SK-N-MC (cell line): ENCODE measurements around the gene RFC1.
"Not testable (repeated sequence)": the region's sequence is repeated elsewhere in the genome, so short reads cannot be mapped to it uniquely, and the experiment has no call there.

Experiments used
- DNase-seq: peaks from one replicate; pipeline ENCODE4 v3.0.0-alpha.2; 2011; ENCODE audit warnings: low read depth, low spot score
- H3K27ac ChIP-seq: fragments of 200-600 bp; sonication (generic); 2 replicates; pipeline ENCODE4 v1.5.1; 2016; ENCODE audit warnings: mixed run types
- H3K36me3 ChIP-seq: fragments of 200-600 bp; sonication (generic); 2 replicates; pipeline ENCODE4 v1.6.1; 2017; ENCODE audit warnings: antibody characterized with exemption, low read length, mixed read lengths; ENCODE audit not compliant: insufficient read depth
- H3K4me3 ChIP-seq: fragments of 200-600 bp; sonication (generic); 2 replicates; pipeline ENCODE4 v1.5.1; 2016
- H3K9ac ChIP-seq: fragments of 200-600 bp; sonication (generic); 2 replicates; pipeline ENCODE4 v1.8.0; 2017; ENCODE audit warnings: mixed run types, mixed read lengths; ENCODE audit not compliant: insufficient read length
- H3K9me3 ChIP-seq: fragments of 200-600 bp; sonication (generic); 2 replicates; pipeline ENCODE4 v1.6.1; 2017; ENCODE audit warnings: low read depth, mild to moderate bottlenecking, antibody characterized with exemption, low read length, moderate library complexity, mixed read lengths
- EZH2 ChIP-seq: fragments of 200-600 bp; sonication (generic); IDR thresholded peaks from one replicate; pipeline ENCODE4 v1.6.1; 2017; ENCODE audit warnings: antibody characterized with exemption
- FOXP2 ChIP-seq: optimal IDR thresholded peaks from 2 replicates; pipeline ENCODE3; 2011; ENCODE audit warnings: mild to moderate bottlenecking, moderate library complexity; ENCODE audit not compliant: insufficient read depth; ENCODE audit errors: extremely low read length, control extremely low read depth
- POLR2AphosphoS5 ChIP-seq: IDR thresholded peaks from 2 replicates; pipeline ENCODE4 v1.6.1; 2012; ENCODE audit warnings: mild to moderate bottlenecking, low read depth, low read length, borderline replicate concordance

The RFC1 gene

GRCh38 chr4:39278476-39278875 lies 87.7 kb downstream of the RFC1 start:
- DNase-seq, result no peak
- peaks cover 34% of the 10 kb centered on the region for H3K36me3 ChIP-seq
- no peak overlapping the region for H3K9ac ChIP-seq
- no peak overlapping the region for H3K4me3 ChIP-seq
- H3K27ac ChIP-seq, result no peak overlapping the region
- TF ChIP-seq POLR2AphosphoS5 (no peak), EZH2 (no peak), FOXP2 (no peak)
- no peaks in the 10 kb centered on the region for H3K9me3 ChIP-seq

- peaks cover 36% of the 10 kb centered on the region for H3K36me3 ChIP-seq
- H3K4me3 ChIP-seq, H3K9ac ChIP-seq, H3K27ac ChIP-seq, H3K9me3 ChIP-seq, DNase-seq: not testable (repeated sequence)
Observed at GRCh38 chr4:39277661-39278060, 88.5 kb downstream of the RFC1 start.

GRCh38 chr4:39274503-39274902 lies 91.7 kb downstream of the RFC1 start:
- Histone ChIP-seq H3K27ac (no peak overlapping the region), H3K9me3 (no peaks in the 10 kb centered on the region), H3K9ac (no peak overlapping the region), H3K36me3 (peaks cover 34% of the 10 kb centered on the region), H3K4me3 (no peak overlapping the region)
- no peak for DNase-seq
- no peak for TF ChIP-seq POLR2AphosphoS5
- TF ChIP-seq EZH2, result no peak
- no peak for TF ChIP-seq FOXP2

GRCh38 chr4:39263895-39264294 lies 102.3 kb downstream of the RFC1 start:
- TF ChIP-seq POLR2AphosphoS5, result no peak
- no peak for TF ChIP-seq FOXP2
- H3K4me3 ChIP-seq, result no peak overlapping the region
- no peaks in the 10 kb centered on the region for H3K9me3 ChIP-seq
- no peak overlapping the region for H3K9ac ChIP-seq
- H3K36me3 ChIP-seq, result peaks cover 10% of the 10 kb centered on the region; the same call in 1 of the 2 replicates
- H3K27ac ChIP-seq, result no peak overlapping the region
- no peak for DNase-seq

GRCh38 chr4:39259571-39260330 lies 106.4 kb downstream of the RFC1 start:
- Histone ChIP-seq H3K4me3 (no peak overlapping the region), H3K27ac (no peak overlapping the region), H3K9me3 (no peaks in the 10 kb centered on the region), H3K9ac (no peak overlapping the region), H3K36me3 (peaks cover 20% of the 10 kb centered on the region)
- TF ChIP-seq FOXP2 (no peak), POLR2AphosphoS5 (no peak), EZH2 (no peak)
- no peak for DNase-seq

GRCh38 chr4:39256436-39256835 lies 109.7 kb downstream of the RFC1 start:
- no peak for DNase-seq
- no peak for TF ChIP-seq FOXP2
- TF ChIP-seq POLR2AphosphoS5, result no peak
- no peaks in the 10 kb centered on the region for H3K9me3 ChIP-seq
- H3K27ac ChIP-seq, result no peak overlapping the region
- no peak overlapping the region for H3K4me3 ChIP-seq
- H3K36me3 ChIP-seq, result peaks cover 19% of the 10 kb centered on the region
- no peak overlapping the region for H3K9ac ChIP-seq

- 0 out of 2 replicates have a peak overlapping the region, but pooled peaks have one; percentile 27 for H3K27ac ChIP-seq
- H3K36me3 ChIP-seq, result peaks cover 17% of the 10 kb centered on the region
- H3K4me3 ChIP-seq, result no peak overlapping the region
- no peak for TF ChIP-seq FOXP2
- no peak overlapping the region for H3K9ac ChIP-seq
- no peak for DNase-seq
- H3K9me3 ChIP-seq, result no peaks in the 10 kb centered on the region
Observed at GRCh38 chr4:39255871-39256270, 110.3 kb downstream of the RFC1 start.

GRCh38 chr4:39255266-39255665 lies 110.9 kb downstream of the RFC1 start:
- no peaks in the 10 kb centered on the region for H3K9me3 ChIP-seq
- peaks cover 13% of the 10 kb centered on the region for H3K36me3 ChIP-seq
- TF ChIP-seq POLR2AphosphoS5 (no peak), FOXP2 (no peak), EZH2 (no peak)
- DNase-seq, result no peak
- no peak overlapping the region for H3K9ac ChIP-seq
- H3K27ac ChIP-seq, result no peak overlapping the region
- H3K4me3 ChIP-seq, result no peak overlapping the region

- Histone ChIP-seq H3K9me3 (no peaks in the 10 kb centered on the region), H3K9ac (no peak overlapping the region), H3K27ac (no peak overlapping the region), H3K4me3 (no peak overlapping the region), H3K36me3 (peaks cover 17% of the 10 kb centered on the region)
- DNase-seq, result no peak
- TF ChIP-seq EZH2, result no peak
- TF ChIP-seq FOXP2, result no peak
- TF ChIP-seq POLR2AphosphoS5, result no peak
Observed at GRCh38 chr4:39243462-39243861, 122.7 kb downstream of the RFC1 start.
